Pancreas (tissue), 10 donors: ENCODE data around the gene SERPINA10. TPM values are rescaled to one million over a fixed set of nuclear protein-coding genes. Genes with fewer than 3 reads are reported as not detected.

ENCODE experiments used
- ATAC-seq, 4 donors: fragments of 200-7000 bp; cut with Tn5 transposase; one replicate each; pipeline versions ENCODE4 v1.8.0 to v1.9.1; 2020; ENCODE audit warnings: mild to moderate bottlenecking in 4 of 4, moderate library complexity in 4 of 4
- DNase-seq, 6 donors: peaks; one replicate each; pipeline ENCODE4 v3.0.0-alpha.2; 2020
- FAIRE-seq: peaks from 2 replicates; lab custom pipeline; 2012; peaks lifted over from hg19 to GRCh38; lab: Jason Lieb, UNC
- H3K27ac ChIP-seq, 4 donors: fragments of 200-600 bp; sonication (generic); 1 replicate in 3 of 4; 2 replicates in 1 of 4; pipeline versions ENCODE4 v1.5.0 to v1.8.0; 2020
- H3K27me3 ChIP-seq, 4 donors: fragments of 200-600 bp; one replicate each; pipeline ENCODE4 v1.8.0; 2021
- H3K36me3 ChIP-seq, 3 donors: fragments of 200-600 bp; sonication (generic) in 1 of 3; one replicate each; pipeline versions ENCODE4 v1.5.0 to v1.8.0; 2020 to 2021
- H3K4me1 ChIP-seq, 3 donors: fragments of 200-600 bp; one replicate each; pipeline ENCODE4 v1.8.0; 2021
- H3K4me3 ChIP-seq, 4 donors: fragments of 200-600 bp; sonication (generic) in 2 of 4; one replicate each; pipeline versions ENCODE4 v1.5.0 to v1.8.0; 2020 to 2021
- H3K9me3 ChIP-seq, 4 donors: fragments of 200-600 bp; one replicate each; pipeline ENCODE4 v1.8.0; 2021
- CTCF ChIP-seq, 4 donors: fragments of 200-600 bp; sonication (generic) in 3 of 4; IDR thresholded peaks; one replicate each; pipeline versions ENCODE4 v1.5.0 to v1.8.0; 2021; ENCODE audit warnings: antibody characterized with exemption in 4 of 4
- WGBS, 2 donors: extraction: QIAGEN DNeasy Blood & Tissue Kit; methylation state at CpG; one replicate each; pipeline ENCODE4 v1.1.7; 2013; 5-methylcytosine and 5-hydroxymethylcytosine counted together
- intact Hi-C, 3 donors: fragments of 100-400 bp; cut with DNase I; formaldehyde crosslinking; loops; one replicate each; pipeline versions ENCODE4 v1.11.1 to v1.14.2; 2022
- polyA plus RNA-seq, 2 donors: library from polyadenylated mRNA; stranded (reverse); fragments of 200-250 nt; gene quantifications; one replicate each; pipeline ENCODE4 v1.2.3, GENCODE V29; 2013
- total RNA-seq, 6 donors: library from RNA; stranded (reverse); fragmentation: NEBNext Ultra II Directional in 4 of 6; extraction: Animal tissue kit (Norgen Biotek cat#: 25700) in 4 of 6; gene quantifications; one replicate each; pipeline versions ENCODE4 v1.2.1 to v1.2.4, GENCODE V29; 2021 to 2023
- donor health status: healthy with polysubstance abuse.
- donor health status: DM: no; HTN: no; CAD: no; lungs with moderate emphysema.
- donor health status: DM: no; HTN: no; CAD: no.
- donor health status: control.
- donor health status: control.
- donor health status: Bipolar disorder and iron deficiency.
- donor health status: DM: yes; HTN: yes; CAD: no.
- donor health status: DM: no; HTN: no; CAD: no.
- donor health status: DM: no; HTN: no; CAD: no.
- donor health status: DM: yes; HTN: yes; CAD: no.

The SERPINA10 gene
- total and polyA plus RNA-seq, 8 donors, result 0.19 to 4.3 (median 0.49) TPM

- Histone ChIP-seq H3K4me3 (no peak overlapping the region), H3K27ac (no peak overlapping the region), H3K9me3 (no peaks in the 10 kb centered on the region), H3K27me3 (no peaks in the 10 kb centered on the region), H3K36me3 (no peaks in the 10 kb centered on the region), H3K4me1 (no peaks in the 10 kb centered on the region)
- no peak for FAIRE-seq
- TF ChIP-seq CTCF (IDR thresholded peaks at IDR 0.05), result no peak
- intact Hi-C loops, result no loop called here
- DNase-seq, result no peak
- 76 to 84% methylated on average over 5 of the region's 5 CpGs for WGBS, 2 donors
- no peak for ATAC-seq
Observed at GRCh38 chr14:94331462-94331861, 38.4 kb upstream of the SERPINA10 start.

DNA sequence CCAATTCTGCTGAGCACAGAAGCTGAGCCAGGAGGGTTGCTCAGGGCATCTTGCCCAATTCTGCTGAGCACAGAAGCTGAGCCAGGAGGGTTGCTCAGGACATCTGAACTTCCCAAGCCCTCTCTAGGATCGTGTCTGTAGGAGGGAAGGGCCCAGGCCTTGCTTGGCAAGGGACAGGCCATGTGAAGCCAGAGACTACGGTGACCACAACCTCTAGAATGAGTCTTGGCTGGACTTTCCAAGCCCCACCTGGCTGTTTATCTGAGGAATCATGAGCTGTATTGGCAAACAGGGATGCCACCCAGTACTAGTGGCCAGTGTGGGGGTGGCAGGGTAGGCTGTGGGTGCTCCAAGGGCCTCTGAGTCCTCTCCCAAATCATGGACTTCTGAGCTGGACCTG, 37.8 kb upstream of the SERPINA10 start:
- TF ChIP-seq CTCF (IDR thresholded peaks at IDR 0.05), result no peak
- no peaks in the 10 kb centered on the region for H3K9me3 ChIP-seq
- no peaks in the 10 kb centered on the region for H3K36me3 ChIP-seq
- H3K4me3 ChIP-seq, result no peak overlapping the region
- WGBS, 2 donors, result 46 to 51% methylated on average over 2 of the region's 2 CpGs
- no peak for FAIRE-seq
- H3K27ac ChIP-seq, result no peak overlapping the region
- intact Hi-C loops, result no loop called here
- no peaks in the 10 kb centered on the region for H3K27me3 ChIP-seq
- ATAC-seq, result no peak
- no peaks in the 10 kb centered on the region for H3K4me1 ChIP-seq
- peak in 1 of 6 donors; percentile 21 for DNase-seq

- Histone ChIP-seq H3K27me3 (no peaks in the 10 kb centered on the region), H3K27ac (no peak overlapping the region), H3K36me3 (no peaks in the 10 kb centered on the region), H3K9me3 (no peaks in the 10 kb centered on the region), H3K4me3 (no peak overlapping the region), H3K4me1 (no peaks in the 10 kb centered on the region)
- DNase-seq (no peak), ATAC-seq (no peak), FAIRE-seq (no peak)
- 61 to 79% methylated on average over 3 of the region's 3 CpGs for WGBS, 2 donors
- no peak for TF ChIP-seq CTCF (IDR thresholded peaks at IDR 0.05)
- intact Hi-C loops, result no loop called here
Observed at GRCh38 chr14:94330432-94330831, 37.4 kb upstream of the SERPINA10 start.

DNA sequence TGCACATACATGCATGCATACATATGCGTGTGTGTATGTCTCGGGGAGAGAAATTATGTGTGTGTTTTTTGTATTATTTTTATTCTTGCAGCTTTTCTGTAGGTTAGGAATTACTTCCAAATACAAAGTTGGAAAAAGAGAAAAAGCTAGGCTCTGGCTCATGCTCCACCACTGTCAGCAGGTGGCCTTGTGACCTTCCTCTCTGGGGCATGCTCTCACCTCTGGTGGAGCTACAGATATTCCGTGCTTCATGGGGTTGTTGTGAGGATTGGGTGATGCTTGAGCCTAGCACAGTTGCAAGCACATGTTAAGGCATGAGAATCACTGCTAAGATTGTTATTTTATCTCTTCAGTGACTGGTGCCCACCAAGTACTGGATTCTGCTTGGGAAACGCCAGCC, 36.8 kb upstream of the SERPINA10 start:
- WGBS, 2 donors, result 81 to 85% methylated on average over 4 of the region's 4 CpGs
- no peak for DNase-seq
- H3K27me3 ChIP-seq, result no peaks in the 10 kb centered on the region
- no peaks in the 10 kb centered on the region for H3K4me1 ChIP-seq
- H3K27ac ChIP-seq, result no peak overlapping the region
- TF ChIP-seq CTCF (IDR thresholded peaks at IDR 0.05), result no peak
- ATAC-seq, result no peak
- H3K36me3 ChIP-seq, result no peaks in the 10 kb centered on the region
- no peak overlapping the region for H3K4me3 ChIP-seq
- no peak for FAIRE-seq
- intact Hi-C loops, result no loop called here
- H3K9me3 ChIP-seq, result no peaks in the 10 kb centered on the region

GRCh38 chr14:94328196-94328595, 35.1 kb upstream of the SERPINA10 start:
- 74 to 87% methylated on average over 2 of the region's 2 CpGs for WGBS, 2 donors
- FAIRE-seq, result no peak
- Histone ChIP-seq H3K9me3 (no peaks in the 10 kb centered on the region), H3K36me3 (no peaks in the 10 kb centered on the region), H3K4me1 (no peaks in the 10 kb centered on the region), H3K27ac (no peak overlapping the region), H3K4me3 (no peak overlapping the region), H3K27me3 (no peaks in the 10 kb centered on the region)
- intact Hi-C loops, result no loop called here
- no peak for TF ChIP-seq CTCF (IDR thresholded peaks at IDR 0.05)
- no peak for DNase-seq
- no peak for ATAC-seq
